Posterior cingulate gyrus (tissue), 11 donors: ENCODE results near the gene PLCG2.
"Not testable (repeated sequence)": the region's sequence is repeated elsewhere in the genome, so short reads cannot be mapped to it uniquely, and the experiment has no call there.

Experiments used
- DNase-seq, 10 donors: peaks; one replicate each; pipeline versions ENCODE4 v3.0.0 to v3.0.0-alpha.2; 2020 to 2021; ENCODE audit warnings: mixed read lengths in 3 of 10
- intact Hi-C: fragments of 100-400 bp; cut with DNase I; formaldehyde crosslinking; loops from one replicate; pipeline ENCODE4 v1.15.1; 2023

The PLCG2 gene

DNA sequence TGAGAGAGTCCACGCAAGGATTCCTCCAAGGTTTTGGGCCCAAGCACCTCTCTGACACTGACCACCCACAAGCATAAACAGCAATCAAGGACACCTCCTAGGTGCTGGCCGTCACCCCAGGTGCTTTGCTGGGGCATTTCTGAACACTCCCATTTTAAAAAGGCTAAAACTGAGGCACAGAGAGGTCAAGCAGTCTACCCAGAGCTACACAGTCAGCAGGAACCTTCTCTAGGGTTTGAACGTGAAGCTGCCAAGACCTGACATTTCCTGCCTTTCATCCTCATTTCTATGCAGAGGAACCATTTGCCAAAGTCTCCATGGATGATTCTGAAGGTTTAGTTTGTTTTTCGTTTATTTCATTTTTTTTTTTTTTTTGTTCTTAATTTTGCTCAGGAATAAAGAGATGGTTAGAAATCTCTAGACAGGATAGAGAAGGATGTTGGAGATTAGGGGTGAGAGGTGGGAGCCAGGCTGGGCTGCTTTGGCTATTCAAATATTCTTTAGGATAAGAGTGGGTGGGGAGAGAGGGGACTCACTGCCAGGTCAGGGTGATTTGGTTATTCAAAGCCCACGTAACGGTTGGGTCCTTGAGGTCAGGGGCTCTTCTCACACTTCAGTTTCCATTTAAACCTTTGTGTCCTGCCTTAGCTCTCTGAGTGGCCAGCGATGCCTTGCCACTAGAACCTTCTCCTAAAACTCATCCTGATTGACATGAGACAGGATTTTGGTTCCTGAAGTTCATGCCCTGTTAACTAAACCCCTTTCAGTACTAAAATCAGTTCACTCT lies 6.2 kb downstream of the PLCG2 start:
- intact Hi-C loops = no loop called here
- DNase-seq = no peak

- intact Hi-C loops = no loop called here
- no peak for DNase-seq
Measured at GRCh38 chr16:81786321-81786720, 7.2 kb downstream of the PLCG2 start.

GRCh38 chr16:81786868-81787267 lies 7.8 kb downstream of the PLCG2 start:
- intact Hi-C loops = no loop called here
- DNase-seq = no peak

- DNase-seq = no peak
- intact Hi-C loops = no loop called here
Measured at GRCh38 chr16:81787659-81788058, 8.6 kb downstream of the PLCG2 start.

GRCh38 chr16:81790277-81790676 lies 11.2 kb downstream of the PLCG2 start:
- intact Hi-C loops = no loop called here

GRCh38 chr16:81790830-81791435 lies 11.8 kb downstream of the PLCG2 start:
- intact Hi-C loops = no loop called here
- DNase-seq = no peak

More at GRCh38 chr16:81790277-81790676, 11.2 kb downstream of the PLCG2 start:
- DNase-seq = no peak

DNA sequence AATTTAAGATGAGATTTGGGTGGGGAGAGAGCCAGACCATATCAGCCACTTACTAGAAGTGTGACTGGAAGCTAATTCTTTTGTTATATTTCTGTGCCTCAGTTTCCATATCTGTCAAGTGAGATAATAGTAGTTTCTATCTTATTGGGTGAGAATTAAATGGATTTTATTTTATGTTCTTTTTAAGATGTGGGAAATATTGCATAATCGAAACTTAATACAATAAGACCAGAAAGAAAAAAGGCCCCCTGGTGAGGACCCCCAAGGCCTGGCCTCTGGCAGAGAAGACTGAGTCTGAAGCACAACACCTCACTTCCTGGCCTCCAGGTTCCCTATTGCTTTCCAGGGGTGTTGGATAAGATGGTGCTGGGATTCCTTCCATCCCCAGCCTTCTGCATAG lies 13.7 kb downstream of the PLCG2 start:
- peak in 1 of 10 donors; percentile 16 for DNase-seq
- intact Hi-C loops = no loop called here

GRCh38 chr16:81795193-81795592 lies 16.1 kb downstream of the PLCG2 start:
- intact Hi-C loops = no loop called here
- DNase-seq = no peak

DNA sequence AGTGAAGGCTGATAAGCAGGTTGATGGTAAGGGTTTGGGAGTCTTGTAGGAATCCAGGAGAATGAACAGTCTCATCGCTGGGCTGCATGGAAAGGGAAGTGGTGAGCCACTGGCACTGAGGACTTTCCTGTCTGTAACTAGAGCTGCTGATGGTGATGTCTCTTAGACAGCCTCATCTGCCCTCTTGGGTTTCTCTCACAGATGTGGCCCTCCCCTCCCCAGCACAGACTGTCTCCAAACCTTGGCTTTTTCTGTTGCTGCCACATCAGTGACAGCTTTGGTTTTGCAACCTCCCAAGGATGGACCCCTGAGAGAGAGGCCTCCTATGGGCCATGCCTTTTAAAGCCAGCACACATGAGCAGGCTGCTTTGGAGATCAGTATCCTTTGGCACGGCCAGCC lies 16.9 kb downstream of the PLCG2 start:
- DNase-seq = peak in 1 of 10 donors; percentile 48
- intact Hi-C loops = no loop called here

- intact Hi-C loops = no loop called here
- peak in 1 of 10 donors; percentile 13 for DNase-seq
Measured at GRCh38 chr16:81796583-81797346, 17.7 kb downstream of the PLCG2 start.

- peak in 1 of 10 donors; percentile 70 for DNase-seq
- intact Hi-C loops = no loop called here
Measured at GRCh38 chr16:81797443-81797842, 18.4 kb downstream of the PLCG2 start.

DNA sequence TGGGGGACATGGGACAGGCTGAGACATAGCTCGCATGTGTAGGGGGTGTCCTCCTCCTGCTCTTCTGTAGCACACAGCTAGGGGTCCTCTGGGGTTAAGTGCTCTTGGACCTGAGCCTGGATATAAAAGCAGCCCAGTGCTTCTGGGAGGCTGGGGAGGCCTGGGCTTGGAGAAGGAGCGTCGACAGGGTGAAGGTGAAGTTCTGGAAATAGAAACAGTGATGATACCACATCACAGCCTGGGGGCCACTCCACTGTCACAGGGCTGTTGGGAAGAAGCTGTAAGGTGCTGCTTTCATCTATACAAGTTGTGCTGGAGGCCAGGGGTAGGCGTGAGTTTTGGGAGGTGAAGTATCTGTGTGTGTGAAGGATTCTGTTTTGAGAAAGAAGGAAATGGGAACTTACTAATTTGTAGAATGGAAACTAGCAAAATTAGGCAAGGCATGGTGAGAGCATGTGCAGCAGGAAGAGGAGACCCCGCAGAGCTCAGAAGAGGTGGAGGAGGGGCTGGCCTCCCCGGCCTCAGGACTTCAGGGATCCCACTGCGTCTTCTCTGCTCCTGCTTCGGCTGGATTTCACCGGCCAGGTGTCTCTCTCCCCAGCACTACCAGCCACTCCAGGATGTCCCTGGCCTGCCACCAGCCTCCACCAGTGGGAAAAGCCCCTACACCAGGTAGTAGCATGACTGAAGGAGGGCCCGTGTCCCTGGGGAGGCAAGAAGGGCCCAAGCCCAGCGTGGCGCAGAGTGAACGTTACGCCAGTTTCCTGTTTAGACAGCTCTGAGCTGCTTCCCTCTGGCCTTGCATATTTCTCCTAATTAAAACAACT lies 19.4 kb downstream of the PLCG2 start:
- intact Hi-C loops = no loop called here
- DNase-seq = peak in 1 of 10 donors; percentile 77

DNA sequence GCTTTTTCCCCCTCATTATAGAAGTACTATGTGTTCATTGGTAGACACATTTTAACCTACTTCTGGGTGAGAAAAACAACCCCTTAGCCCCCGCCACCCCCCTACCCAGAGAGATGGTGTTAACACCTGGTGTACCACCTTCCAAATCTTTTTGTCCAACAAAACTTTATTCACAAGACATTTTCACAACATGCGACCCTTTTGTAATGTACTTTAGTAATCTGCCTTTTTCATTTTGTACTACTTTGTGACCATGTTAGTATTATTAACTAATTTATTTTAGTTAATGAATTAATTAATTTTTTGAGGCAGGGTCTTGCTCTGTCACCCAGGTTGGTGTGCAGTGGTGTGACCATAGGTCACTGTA lies 20.0 kb downstream of the PLCG2 start:
- intact Hi-C loops = no loop called here
- DNase-seq = no peak

- intact Hi-C loops = not testable (repeated sequence)
- DNase-seq = peak in 1 of 10 donors; percentile 2
Measured at GRCh38 chr16:81801724-81802123, 22.6 kb downstream of the PLCG2 start.

DNA sequence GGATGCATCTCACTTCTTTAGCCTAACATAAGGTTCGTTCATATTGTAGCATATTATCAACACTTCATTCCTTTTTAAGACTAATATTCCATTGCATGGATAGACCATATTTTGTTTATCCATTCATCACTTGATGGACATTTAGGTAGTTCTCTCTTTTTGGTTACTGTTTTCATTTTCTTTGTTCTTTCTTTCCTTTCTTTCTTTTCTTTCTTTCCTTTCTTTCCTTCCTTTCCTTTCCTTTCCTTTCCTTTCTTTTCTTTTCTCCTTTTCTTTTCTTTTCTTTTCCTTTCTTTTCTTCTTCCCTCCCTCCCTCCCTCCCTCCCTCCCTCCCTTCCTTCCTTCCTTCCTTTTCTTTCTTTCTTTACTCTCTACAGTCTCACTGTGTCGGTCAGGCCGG lies 24.2 kb downstream of the PLCG2 start:
- intact Hi-C loops = no loop called here
- DNase-seq = no peak

GRCh38 chr16:81804134-81804610 lies 25.1 kb downstream of the PLCG2 start:
- intact Hi-C loops = no loop called here

DNA sequence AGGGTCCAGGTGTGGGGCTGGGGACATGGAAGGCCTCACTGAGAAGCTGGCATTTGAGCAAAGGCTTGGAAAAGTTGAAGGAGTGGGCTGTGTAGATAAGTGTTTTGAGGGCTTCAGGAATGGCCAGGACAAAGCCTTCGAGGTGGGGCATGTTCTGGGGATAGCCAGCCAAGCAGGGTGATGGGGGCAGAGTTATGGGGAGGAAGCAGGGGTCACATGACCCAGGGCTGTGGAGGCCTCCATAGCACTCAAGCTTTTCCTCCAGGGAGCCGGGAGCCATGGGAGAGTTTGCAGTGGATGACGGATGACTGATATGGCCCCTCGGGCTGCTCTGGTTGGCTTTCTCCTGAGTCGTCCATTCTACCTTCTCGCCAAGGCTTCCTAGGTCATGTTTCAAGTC lies 27.6 kb downstream of the PLCG2 start:
- intact Hi-C loops = no loop called here
- no peak for DNase-seq

More at GRCh38 chr16:81804134-81804610, 25.1 kb downstream of the PLCG2 start:
- DNase-seq = no peak

- DNase-seq = no peak
- intact Hi-C loops = no loop called here
Measured at GRCh38 chr16:81807767-81808358, 28.8 kb downstream of the PLCG2 start.

DNA sequence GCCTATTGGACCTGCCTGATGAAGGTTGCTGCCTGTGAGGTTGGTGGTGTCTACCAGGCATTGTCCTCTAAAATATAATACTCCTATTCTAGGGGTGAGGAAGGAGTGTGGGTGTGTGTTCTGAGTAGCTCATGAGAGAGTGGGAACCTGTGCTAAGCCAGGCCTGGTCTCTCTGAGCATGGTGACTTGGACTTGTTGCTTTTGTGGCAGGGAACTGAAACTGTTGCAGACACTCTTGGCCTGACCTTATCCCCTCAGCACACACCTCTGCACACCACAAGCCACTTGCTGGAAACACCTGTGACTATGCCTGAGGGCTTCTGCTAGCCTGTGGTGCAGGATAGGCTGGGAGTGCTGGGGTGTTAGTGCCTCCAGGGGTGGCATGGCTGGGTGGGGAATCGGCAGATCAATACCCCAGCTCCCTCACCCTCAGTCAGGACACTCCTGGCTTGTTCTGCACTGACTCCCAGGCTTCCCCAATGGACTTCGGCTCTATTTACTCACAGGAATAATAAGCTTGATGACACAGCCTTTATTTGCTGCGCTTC lies 29.9 kb downstream of the PLCG2 start:
- intact Hi-C loops = no loop called here
- DNase-seq = no peak

GRCh38 chr16:81809567-81809966 lies 30.5 kb downstream of the PLCG2 start:
- intact Hi-C loops = no loop called here
- DNase-seq = no peak
